ENCODE results near the gene KCTD16. TPM values are rescaled to one million over a fixed set of nuclear protein-coding genes. Genes with fewer than 3 reads are reported as not detected.
A peak's percentile ranks its signal among the peaks of the same experiment; 100 is the strongest.

The KCTD16 gene
- total RNA-seq, 4 donors from 2014 or later = 0.13 to 2.5 (median 1.5) TPM

DNA sequence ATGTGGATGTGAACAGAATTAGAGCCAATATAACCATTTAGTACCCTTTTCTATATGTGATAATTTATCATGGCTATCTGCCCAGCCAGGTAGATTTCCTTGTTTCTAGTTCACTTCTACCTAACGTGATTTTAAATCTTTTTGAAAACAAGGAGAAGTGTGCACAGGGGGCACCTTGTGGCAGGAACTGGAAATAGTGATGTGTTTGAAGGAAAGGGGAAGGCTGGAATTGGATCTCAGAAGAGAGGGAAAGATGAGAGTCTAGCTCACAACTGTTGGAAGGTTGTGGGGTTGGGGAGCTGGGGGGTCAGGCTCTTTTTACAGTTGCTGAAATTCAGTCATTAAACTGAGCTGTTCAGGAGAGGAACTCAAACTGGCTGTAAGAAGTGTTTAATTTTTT is 219.5 kb downstream of the KCTD16 start:
- no peaks in the 10 kb centered on the region for H3K9me3 ChIP-seq
- intact Hi-C loops (cut with DNase I) = no loop called here

GRCh38 chr5:144391044-144391443 is 220.4 kb downstream of the KCTD16 start:
- WGBS, 2 donors = 96 to 97% methylated on average over 2 of the region's 2 CpGs
- no peak for TF ChIP-seq CTCF (IDR thresholded peaks at IDR 0.05)
- no peak for TF ChIP-seq POLR2A (IDR thresholded peaks at IDR 0.05)
- H3K9me3 ChIP-seq = no peaks in the 10 kb centered on the region
- H3K4me1 ChIP-seq = peaks cover 0 to 3% of the 10 kb centered on the region in 2 donors
- H3K27ac ChIP-seq = no peak overlapping the region
- no peaks in the 10 kb centered on the region for H3K27me3 ChIP-seq
- intact Hi-C loops (cut with DNase I) = no loop called here
- no peak overlapping the region for H3K4me3 ChIP-seq (replicated peaks in 1 of 3)
- DNase-seq = no peak
- H3K36me3 ChIP-seq = no peaks in the 10 kb centered on the region

More for the DNA sequence above, 219.5 kb downstream of the KCTD16 start:
- Histone ChIP-seq H3K27me3 (no peaks in the 10 kb centered on the region), H3K36me3 (no peaks in the 10 kb centered on the region), H3K4me1 (peaks cover 0 to 3% of the 10 kb centered on the region in 2 donors), H3K27ac (no peak overlapping the region), H3K4me3 (replicated peaks in 1 of 3) (no peak overlapping the region)
- WGBS, 2 donors = 4 to 5% methylated on average over 1 of the region's 1 CpG
- no peak for TF ChIP-seq POLR2A (IDR thresholded peaks at IDR 0.05)
- peak in 4 of 6 experiments; percentile 51 to 77 (median 65) for TF ChIP-seq CTCF (IDR thresholded peaks at IDR 0.05)
- peak; percentile 48 to 57 for DNase-seq

DNA sequence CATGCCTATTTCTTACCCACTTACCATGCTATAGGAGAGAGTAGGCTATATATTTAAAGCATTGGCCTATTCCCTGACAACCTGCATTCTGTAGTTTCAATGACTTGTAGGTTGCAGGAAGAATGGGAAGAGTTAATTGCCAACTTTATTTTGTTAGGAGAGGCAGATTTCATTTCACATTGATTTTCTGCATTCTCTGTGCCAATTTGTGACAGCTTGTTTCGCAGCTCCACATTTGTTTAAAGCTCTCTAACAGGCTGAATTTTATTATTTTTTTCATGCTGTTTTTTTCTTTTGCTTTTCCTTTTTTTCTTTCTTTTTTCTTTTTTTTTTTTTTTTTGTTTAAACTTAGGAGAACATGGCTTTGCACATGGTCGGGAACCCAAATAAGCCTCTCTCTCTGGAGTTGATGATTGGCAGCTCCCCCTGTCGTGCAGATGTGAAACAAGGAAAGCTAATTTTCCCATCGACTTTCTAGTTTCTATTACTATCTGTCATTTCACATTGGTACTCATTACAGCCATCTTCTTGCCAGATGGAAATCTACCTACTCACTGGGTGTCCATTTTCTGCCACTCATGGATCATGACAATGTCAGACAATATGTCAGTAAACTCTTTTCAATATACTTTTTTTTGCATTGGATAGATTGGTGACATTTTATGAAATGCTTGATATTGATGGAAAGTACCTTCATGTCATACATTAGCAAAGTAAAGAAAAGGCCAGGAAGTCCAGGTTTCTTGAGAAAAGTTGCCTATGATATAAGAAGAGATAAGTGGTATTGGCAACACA is 223.2 kb downstream of the KCTD16 start:
- Histone ChIP-seq H3K4me1 (no peaks in the 10 kb centered on the region), H3K27ac (no peak overlapping the region), H3K9me3 (no peaks in the 10 kb centered on the region), H3K36me3 (no peaks in the 10 kb centered on the region), H3K4me3 (replicated peaks in 1 of 3) (no peak overlapping the region), H3K27me3 (no peaks in the 10 kb centered on the region)
- no peak for DNase-seq
- TF ChIP-seq POLR2A (IDR thresholded peaks at IDR 0.05) (no peak), CTCF (IDR thresholded peaks at IDR 0.05) (no peak)
- intact Hi-C loops (cut with DNase I) = no loop called here
- WGBS, 2 donors = 86 to 89% methylated on average over 4 of the region's 4 CpGs

GRCh38 chr5:144395704-144396103 is 225.0 kb downstream of the KCTD16 start:
- intact Hi-C loops (cut with DNase I) = no loop called here
- Histone ChIP-seq H3K4me3 (replicated peaks in 1 of 3) (no peak overlapping the region), H3K27ac (no peak overlapping the region), H3K9me3 (no peaks in the 10 kb centered on the region), H3K4me1 (no peaks in the 10 kb centered on the region), H3K36me3 (no peaks in the 10 kb centered on the region), H3K27me3 (no peaks in the 10 kb centered on the region)
- TF ChIP-seq CTCF (IDR thresholded peaks at IDR 0.05) = no peak
- TF ChIP-seq POLR2A (IDR thresholded peaks at IDR 0.05) = no peak
- WGBS, 2 donors = 50 to 69% methylated on average over 1 of the region's 1 CpG
- DNase-seq = no peak

- no peak overlapping the region for H3K27ac ChIP-seq
- no peak overlapping the region for H3K4me3 ChIP-seq (replicated peaks in 1 of 3)
- H3K4me1 ChIP-seq = no peaks in the 10 kb centered on the region
- 93 to 95% methylated on average over 2 of the region's 2 CpGs for WGBS, 2 donors
- TF ChIP-seq POLR2A (IDR thresholded peaks at IDR 0.05) = no peak
- no peak for TF ChIP-seq CTCF (IDR thresholded peaks at IDR 0.05)
- H3K9me3 ChIP-seq = no peaks in the 10 kb centered on the region
- no peaks in the 10 kb centered on the region for H3K36me3 ChIP-seq
- intact Hi-C loops (cut with DNase I) = no loop called here
- no peaks in the 10 kb centered on the region for H3K27me3 ChIP-seq
- DNase-seq = no peak
These were observed 232.4 kb downstream of the KCTD16 start for GRCh38 chr5:144403058-144403457.
